C4-2B (cell line): ENCODE data around the gene IFT80.

ENCODE experiments used
- ZFX ChIP-seq: fragments of 450-650 bp; IDR thresholded peaks from 2 replicates; pipeline ENCODE4 v1.6.1; 2017
- TF ChIP-seq, protein P1 (sequence below): fragments of 450-650 bp; conservative IDR thresholded peaks from 2 replicates; pipeline ENCODE4 v1.5.1; 2017; ENCODE audit warnings: mild to moderate bottlenecking

DNA sequence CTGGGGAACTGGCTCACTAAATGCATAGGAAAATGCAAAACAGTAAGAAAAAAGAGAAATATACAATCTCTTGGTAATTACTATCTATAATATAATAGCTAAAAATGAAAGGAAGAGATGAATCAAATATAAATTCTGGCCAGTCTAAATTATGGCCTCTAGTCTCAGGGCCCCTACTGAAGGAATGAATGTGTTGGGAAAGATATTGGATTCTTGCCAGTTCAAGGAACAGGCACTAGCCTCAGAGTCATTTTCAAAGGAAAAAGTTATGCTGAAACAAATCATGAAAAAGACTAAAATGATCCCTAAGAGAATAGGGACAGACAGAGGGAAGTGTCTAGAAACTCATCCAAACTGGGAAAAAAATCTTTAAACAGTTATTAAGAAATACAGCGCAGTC is 111.4 kb downstream of the IFT80 start:
- TF ChIP-seq, protein P1, sequence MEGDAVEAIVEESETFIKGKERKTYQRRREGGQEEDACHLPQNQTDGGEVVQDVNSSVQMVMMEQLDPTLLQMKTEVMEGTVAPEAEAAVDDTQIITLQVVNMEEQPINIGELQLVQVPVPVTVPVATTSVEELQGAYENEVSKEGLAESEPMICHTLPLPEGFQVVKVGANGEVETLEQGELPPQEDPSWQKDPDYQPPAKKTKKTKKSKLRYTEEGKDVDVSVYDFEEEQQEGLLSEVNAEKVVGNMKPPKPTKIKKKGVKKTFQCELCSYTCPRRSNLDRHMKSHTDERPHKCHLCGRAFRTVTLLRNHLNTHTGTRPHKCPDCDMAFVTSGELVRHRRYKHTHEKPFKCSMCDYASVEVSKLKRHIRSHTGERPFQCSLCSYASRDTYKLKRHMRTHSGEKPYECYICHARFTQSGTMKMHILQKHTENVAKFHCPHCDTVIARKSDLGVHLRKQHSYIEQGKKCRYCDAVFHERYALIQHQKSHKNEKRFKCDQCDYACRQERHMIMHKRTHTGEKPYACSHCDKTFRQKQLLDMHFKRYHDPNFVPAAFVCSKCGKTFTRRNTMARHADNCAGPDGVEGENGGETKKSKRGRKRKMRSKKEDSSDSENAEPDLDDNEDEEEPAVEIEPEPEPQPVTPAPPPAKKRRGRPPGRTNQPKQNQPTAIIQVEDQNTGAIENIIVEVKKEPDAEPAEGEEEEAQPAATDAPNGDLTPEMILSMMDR: no peak
- TF ChIP-seq ZFX: no peak
